ENCODE data around the gene BEND7. TPM values are rescaled to one million over a fixed set of nuclear protein-coding genes. Genes with fewer than 3 reads are reported as not detected.

The BEND7 gene
- polyA plus RNA-seq, 1 donor (not counting 4 experiments of a cell fraction or from before 2014, with no cell fraction given), result 4.4 TPM

GRCh38 chr10:13564576-13564975, 35.8 kb upstream of the BEND7 start:
- H3K36me3 ChIP-seq (ENCODE audit: control insufficient read depth in 2 of 2, extremely low read depth in 1 of 2, insufficient read depth in 2 of 2, low read length in 2 of 2), result no peaks in the 10 kb centered on the region
- H3K9me3 ChIP-seq (ENCODE audit: control insufficient read depth, low read depth, low read length), result no peaks in the 10 kb centered on the region
- no peak overlapping the region for H3K4me3 ChIP-seq (ENCODE audit: control insufficient read depth in 2 of 3, extremely low read depth in 1 of 3, insufficient read depth in 2 of 3, low read depth in 1 of 3, low read length in 3 of 3)
- H3K27me3 ChIP-seq (ENCODE audit: control insufficient read depth, extremely low read depth, insufficient read depth, low read length), result no peaks in the 10 kb centered on the region
- H2AFZ ChIP-seq (ENCODE audit: control insufficient read depth, low read length), result no peak overlapping the region
- dilution Hi-C loops (cut with MboI; ENCODE audit: extremely low pct_ligation_motif_present, low sequenced_read_pairs), result no loop called here
- FAIRE-seq (no peak), DNase-seq (ENCODE audit: low read depth, low spot score) (no peak)
- no peaks in the 10 kb centered on the region for H3K9me1 ChIP-seq (ENCODE audit: control insufficient read depth, extremely low read depth, insufficient read depth, low read length)
- TF ChIP-seq EZH2 (IDR thresholded peaks at IDR 0.05; ENCODE audit: low read length) (no peak), CTCF (optimal IDR thresholded peaks at IDR 0.05 in 1 of 3, IDR thresholded peaks at IDR 0.05 in 1 of 3, conservative IDR thresholded peaks at IDR 0.05 in 1 of 3; ENCODE audit: extremely low read depth in 1 of 3, insufficient read depth in 2 of 3, low read length in 3 of 3) (no peak)
- no peak overlapping the region for H3K27ac ChIP-seq (ENCODE audit: control insufficient read depth, insufficient read depth, low read length)
- H4K20me1 ChIP-seq (ENCODE audit: control insufficient read depth, extremely low read depth, insufficient read depth, low read length), result no peaks in the 10 kb centered on the region
- no peaks in the 10 kb centered on the region for H3K4me1 ChIP-seq (ENCODE audit: control insufficient read depth, extremely low read depth, insufficient read depth, low read length)
- H3K79me2 ChIP-seq (ENCODE audit: control insufficient read depth, insufficient read depth, low read length), result no peaks in the 10 kb centered on the region
- H3K4me2 ChIP-seq (ENCODE audit: control insufficient read depth, extremely low read depth, insufficient read depth, low read depth, low read length), result no peak overlapping the region
- H3K9ac ChIP-seq (ENCODE audit: control insufficient read depth, extremely low read depth, insufficient read depth, low read length), result no peak overlapping the region

- TF ChIP-seq CTCF (optimal IDR thresholded peaks at IDR 0.05 in 1 of 3, IDR thresholded peaks at IDR 0.05 in 1 of 3, conservative IDR thresholded peaks at IDR 0.05 in 1 of 3; ENCODE audit: extremely low read depth in 1 of 3, insufficient read depth in 2 of 3, low read length in 3 of 3) (no peak), EZH2 (IDR thresholded peaks at IDR 0.05; ENCODE audit: low read length) (no peak)
- dilution Hi-C loops (cut with MboI; ENCODE audit: extremely low pct_ligation_motif_present, low sequenced_read_pairs), result no loop called here
These were observed 34.9 kb upstream of the BEND7 start for GRCh38 chr10:13563481-13564445.

More at GRCh38 chr10:13563481-13564445, 34.9 kb upstream of the BEND7 start:
- DNase-seq (ENCODE audit: low read depth, low spot score) (no peak), FAIRE-seq (no peak)
- no peaks in the 10 kb centered on the region for H4K20me1 ChIP-seq (ENCODE audit: control insufficient read depth, extremely low read depth, insufficient read depth, low read length)
- no peak overlapping the region for H2AFZ ChIP-seq (ENCODE audit: control insufficient read depth, low read length)
- no peaks in the 10 kb centered on the region for H3K9me1 ChIP-seq (ENCODE audit: control insufficient read depth, extremely low read depth, insufficient read depth, low read length)
- H3K9me3 ChIP-seq (ENCODE audit: control insufficient read depth, low read depth, low read length), result no peaks in the 10 kb centered on the region
- H3K9ac ChIP-seq (ENCODE audit: control insufficient read depth, extremely low read depth, insufficient read depth, low read length), result no peak overlapping the region
- H3K4me1 ChIP-seq (ENCODE audit: control insufficient read depth, extremely low read depth, insufficient read depth, low read length), result no peaks in the 10 kb centered on the region
- no peaks in the 10 kb centered on the region for H3K36me3 ChIP-seq (ENCODE audit: control insufficient read depth in 2 of 2, extremely low read depth in 1 of 2, insufficient read depth in 2 of 2, low read length in 2 of 2)
- H3K79me2 ChIP-seq (ENCODE audit: control insufficient read depth, insufficient read depth, low read length), result no peaks in the 10 kb centered on the region
- no peak overlapping the region for H3K4me3 ChIP-seq (ENCODE audit: control insufficient read depth in 2 of 3, extremely low read depth in 1 of 3, insufficient read depth in 2 of 3, low read depth in 1 of 3, low read length in 3 of 3)
- no peaks in the 10 kb centered on the region for H3K27me3 ChIP-seq (ENCODE audit: control insufficient read depth, extremely low read depth, insufficient read depth, low read length)
- no peak overlapping the region for H3K4me2 ChIP-seq (ENCODE audit: control insufficient read depth, extremely low read depth, insufficient read depth, low read depth, low read length)
- H3K27ac ChIP-seq (ENCODE audit: control insufficient read depth, insufficient read depth, low read length), result no peak overlapping the region
